Colonic mucosa (tissue), 4 donors: ENCODE measurements around the gene HSPA1B. TPM values are rescaled to one million over a fixed set of nuclear protein-coding genes. Genes with fewer than 3 reads are reported as not detected.

Source experiments
- DNase-seq: peaks from one replicate; pipeline ENCODE4 v3.0.0-alpha.2; 2020
- H3K27ac ChIP-seq: fragments of 200-600 bp; one replicate; pipeline ENCODE4 v1.8.0; 2021
- H3K27me3 ChIP-seq: fragments of 200-600 bp; one replicate; pipeline ENCODE4 v1.8.0; 2021
- H3K36me3 ChIP-seq: fragments of 200-600 bp; one replicate; pipeline ENCODE4 v1.8.0; 2021
- H3K4me1 ChIP-seq: fragments of 200-600 bp; one replicate; pipeline ENCODE4 v1.8.0; 2021; ENCODE audit warnings: mild to moderate bottlenecking
- H3K4me3 ChIP-seq: fragments of 200-600 bp; one replicate; pipeline ENCODE4 v1.8.0; 2021
- H3K9ac ChIP-seq, 2 donors: one replicate each; pipeline ENCODE4 v1.7.0; 2013; ENCODE audit warnings: control low read depth in 2 of 2, low read depth in 2 of 2, low read length in 2 of 2
- H3K9me3 ChIP-seq: fragments of 200-600 bp; one replicate; pipeline ENCODE4 v1.8.0; 2021
- intact Hi-C: fragments of 100-400 bp; cut with DNase I; formaldehyde crosslinking; loops from one replicate; pipeline ENCODE4 v1.14.1; 2022
- total RNA-seq, 2 donors: library from RNA; stranded (reverse); fragmentation: NEBNext Ultra II Directional in 1 of 2; extraction: Animal tissue kit (Norgen Biotek cat#: 25700) in 1 of 2; gene quantifications; one replicate each; pipeline ENCODE4 v1.2.1, GENCODE V29; 2021
- TF ChIP-seq, protein P1 (sequence below): fragments of 200-600 bp; IDR thresholded peaks from one replicate; pipeline ENCODE4 v1.8.0; 2022; ENCODE audit warnings: antibody characterized with exemption, mild to moderate bottlenecking
- donor health status: healthy.
- donor health status: DM: no; HTN: no; CAD: no.
- donor health status: DM: no; HTN: no; CAD: no.

HSPA1B gene
- total RNA-seq, 2 donors from 2014 or later: 278 to 543 TPM

DNA sequence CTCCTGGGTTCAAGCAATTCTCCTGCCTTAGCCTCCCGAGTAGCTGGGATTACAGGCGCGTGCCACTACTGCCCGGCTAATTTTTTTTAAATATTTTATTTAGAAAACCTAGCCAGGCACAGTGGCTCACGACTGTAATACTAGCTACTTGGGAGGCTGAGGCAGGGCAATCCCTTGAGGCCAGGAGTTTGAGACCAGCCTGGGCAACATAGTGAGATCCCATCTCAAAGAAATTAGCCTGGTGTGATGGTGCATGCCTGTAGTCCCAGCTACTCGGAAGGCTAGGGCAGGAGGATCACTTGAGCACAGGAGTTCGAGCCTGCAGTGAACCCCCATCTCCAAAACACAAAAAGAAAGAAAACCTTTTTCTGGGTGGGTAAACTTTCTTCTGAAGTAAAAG, 48.8 kb downstream of the HSPA1B start:
- Histone ChIP-seq H3K4me3 (peak overlapping the region; percentile 52), H3K36me3 (no peaks in the 10 kb centered on the region), H3K9me3 (no peaks in the 10 kb centered on the region), H3K27ac (peak overlapping the region; percentile 93), H3K4me1 (peaks cover 18% of the 10 kb centered on the region), H3K9ac (peak overlapping the region in 1 of 2 donors; percentile 100), H3K27me3 (no peaks in the 10 kb centered on the region)
- DNase-seq: no peak
- intact Hi-C loops: no loop called here
- TF ChIP-seq, protein P1, sequence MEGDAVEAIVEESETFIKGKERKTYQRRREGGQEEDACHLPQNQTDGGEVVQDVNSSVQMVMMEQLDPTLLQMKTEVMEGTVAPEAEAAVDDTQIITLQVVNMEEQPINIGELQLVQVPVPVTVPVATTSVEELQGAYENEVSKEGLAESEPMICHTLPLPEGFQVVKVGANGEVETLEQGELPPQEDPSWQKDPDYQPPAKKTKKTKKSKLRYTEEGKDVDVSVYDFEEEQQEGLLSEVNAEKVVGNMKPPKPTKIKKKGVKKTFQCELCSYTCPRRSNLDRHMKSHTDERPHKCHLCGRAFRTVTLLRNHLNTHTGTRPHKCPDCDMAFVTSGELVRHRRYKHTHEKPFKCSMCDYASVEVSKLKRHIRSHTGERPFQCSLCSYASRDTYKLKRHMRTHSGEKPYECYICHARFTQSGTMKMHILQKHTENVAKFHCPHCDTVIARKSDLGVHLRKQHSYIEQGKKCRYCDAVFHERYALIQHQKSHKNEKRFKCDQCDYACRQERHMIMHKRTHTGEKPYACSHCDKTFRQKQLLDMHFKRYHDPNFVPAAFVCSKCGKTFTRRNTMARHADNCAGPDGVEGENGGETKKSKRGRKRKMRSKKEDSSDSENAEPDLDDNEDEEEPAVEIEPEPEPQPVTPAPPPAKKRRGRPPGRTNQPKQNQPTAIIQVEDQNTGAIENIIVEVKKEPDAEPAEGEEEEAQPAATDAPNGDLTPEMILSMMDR: no peak

DNA sequence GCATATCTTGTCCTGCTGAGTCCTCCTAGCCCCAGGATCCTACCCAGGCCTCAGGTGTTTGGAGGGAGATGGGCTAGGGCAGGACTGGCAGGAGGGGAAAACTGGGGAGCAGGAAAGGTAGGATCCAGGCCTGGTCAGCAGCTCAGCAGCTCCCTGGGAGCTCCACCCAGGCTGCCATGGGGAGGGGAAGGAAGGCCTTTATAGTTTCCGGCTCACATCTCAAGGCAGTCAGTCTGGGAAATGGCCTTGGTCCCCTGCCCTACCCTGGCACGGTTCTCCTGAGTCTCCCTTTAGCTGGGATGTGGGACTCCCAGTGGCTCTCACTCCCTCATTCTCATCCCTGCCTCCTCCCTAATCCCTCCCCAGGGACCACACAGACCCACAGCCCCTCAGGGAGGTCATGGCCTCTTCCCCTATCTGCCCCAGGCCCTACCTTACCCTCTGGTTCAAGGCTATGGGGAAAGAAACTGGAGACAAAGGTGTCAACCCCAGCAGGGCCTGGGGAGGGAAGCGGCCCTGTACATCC, 49.6 kb downstream of the HSPA1B start:
- Histone ChIP-seq H3K4me3 (peak overlapping the region; percentile 52), H3K9me3 (no peaks in the 10 kb centered on the region), H3K27ac (peak overlapping the region; percentile 93), H3K4me1 (peaks cover 18% of the 10 kb centered on the region), H3K27me3 (no peaks in the 10 kb centered on the region), H3K9ac (peak overlapping the region; percentile 64 to 100), H3K36me3 (no peaks in the 10 kb centered on the region)
- TF ChIP-seq, protein P1: no peak
- intact Hi-C loops: no loop called here
- DNase-seq: peak; percentile 79

DNA sequence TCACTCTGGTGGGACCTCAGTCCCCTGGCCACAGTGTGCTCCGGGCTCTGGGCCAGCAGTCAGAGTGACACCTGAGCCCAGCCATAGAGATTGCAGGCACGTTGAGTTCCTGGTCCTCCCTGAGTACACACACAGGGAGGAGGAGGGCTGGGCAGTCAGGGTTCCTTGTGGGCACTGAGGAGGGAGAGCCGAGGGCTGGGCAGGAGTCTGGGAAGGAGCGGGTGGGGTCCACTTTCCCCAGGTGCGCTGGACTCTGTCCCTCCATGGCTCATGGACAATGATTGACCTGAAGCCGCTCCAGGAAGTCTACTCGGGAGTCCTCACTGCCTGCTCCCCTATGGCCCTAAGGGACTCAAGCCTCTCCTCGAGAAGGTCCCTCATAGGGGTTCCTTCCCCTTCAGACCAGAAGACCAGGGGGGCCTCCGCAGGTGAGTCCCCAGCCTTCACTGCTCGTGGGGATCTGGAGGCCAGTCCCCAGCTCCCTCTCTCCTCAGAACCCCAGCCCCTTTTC, 50.2 kb downstream of the HSPA1B start:
- H3K36me3 ChIP-seq: no peaks in the 10 kb centered on the region
- H3K9ac ChIP-seq: peak overlapping the region; percentile 66 to 100
- H3K27me3 ChIP-seq: no peaks in the 10 kb centered on the region
- H3K9me3 ChIP-seq: no peaks in the 10 kb centered on the region
- H3K4me1 ChIP-seq: peaks cover 18% of the 10 kb centered on the region
- peak overlapping the region; percentile 52 for H3K4me3 ChIP-seq
- intact Hi-C loops: no loop called here
- H3K27ac ChIP-seq: peak overlapping the region; percentile 93
- TF ChIP-seq, protein P1: no peak
- peak; percentile 94 for DNase-seq

DNA sequence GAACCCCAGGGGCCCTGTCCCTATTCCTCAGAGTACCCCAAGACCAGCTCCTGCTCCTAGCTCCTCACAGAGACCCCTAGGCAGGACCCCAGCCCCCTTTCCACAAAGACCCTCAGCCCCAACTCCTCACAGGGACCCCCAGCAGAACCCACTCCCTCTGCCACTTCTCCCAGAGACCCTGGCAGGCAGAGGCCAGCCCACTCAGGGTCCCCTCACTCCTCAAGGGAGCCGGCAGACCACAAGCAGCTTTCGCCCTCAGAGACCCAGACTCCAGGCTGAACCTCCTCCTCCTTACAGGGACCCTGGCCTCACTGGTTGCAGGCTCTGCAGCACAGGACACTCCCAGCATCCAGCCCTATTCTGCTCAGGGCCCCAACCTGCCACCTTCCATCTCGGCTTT, 50.7 kb downstream of the HSPA1B start:
- intact Hi-C loops: no loop called here
- Histone ChIP-seq H3K27me3 (no peaks in the 10 kb centered on the region), H3K9me3 (no peaks in the 10 kb centered on the region), H3K9ac (peak overlapping the region; percentile 66 to 100), H3K27ac (peak overlapping the region; percentile 93), H3K4me3 (peak overlapping the region; percentile 52), H3K36me3 (no peaks in the 10 kb centered on the region), H3K4me1 (peaks cover 18% of the 10 kb centered on the region)
- TF ChIP-seq, protein P1: no peak
- DNase-seq: no peak

DNA sequence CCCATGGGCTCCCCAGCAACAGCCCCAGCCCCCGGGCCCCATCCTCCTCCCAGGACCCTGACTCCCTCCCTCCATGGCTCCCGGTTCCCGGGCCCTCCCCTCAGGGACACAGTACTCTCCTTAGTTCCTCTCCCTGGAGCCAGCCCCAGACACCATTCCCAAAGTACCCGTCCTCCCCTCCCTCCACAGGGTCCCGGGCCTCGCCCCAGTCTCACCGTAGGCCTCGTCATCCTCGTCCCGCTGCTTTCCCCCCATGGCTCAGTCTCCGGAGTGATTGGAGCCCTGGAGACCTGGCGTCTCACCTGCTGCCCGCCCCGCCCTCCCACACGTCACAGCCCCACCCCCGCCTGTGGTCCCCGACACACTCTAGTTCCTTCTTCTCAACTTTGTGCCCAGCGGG, 51.2 kb downstream of the HSPA1B start, which contains the start of gene SLC44A4:
SLC44A4 (minus strand) TSS at position 272 of the 400 bp plus-strand sequence; CDS start at position 255, 17 bp downstream.
- Histone ChIP-seq H3K9me3 (no peaks in the 10 kb centered on the region), H3K27me3 (no peaks in the 10 kb centered on the region), H3K36me3 (no peaks in the 10 kb centered on the region), H3K9ac (peak within 1 kb of the TSS; percentile 66 to 100), H3K4me1 (peaks cover 18% of the 10 kb centered on the region), H3K27ac (peak within 1 kb of the TSS; percentile 93), H3K4me3 (peak within 1 kb of the TSS; percentile 52)
- TF ChIP-seq, protein P1: no peak
- intact Hi-C loops: no loop called here
- peak; percentile 83 for DNase-seq
